ENCODE measurements around the gene G6PC2.
"Not testable (repeated sequence)": the region's sequence is repeated elsewhere in the genome, so short reads cannot be mapped to it uniquely, and the experiment has no call there.

Gene G6PC2, protein sequence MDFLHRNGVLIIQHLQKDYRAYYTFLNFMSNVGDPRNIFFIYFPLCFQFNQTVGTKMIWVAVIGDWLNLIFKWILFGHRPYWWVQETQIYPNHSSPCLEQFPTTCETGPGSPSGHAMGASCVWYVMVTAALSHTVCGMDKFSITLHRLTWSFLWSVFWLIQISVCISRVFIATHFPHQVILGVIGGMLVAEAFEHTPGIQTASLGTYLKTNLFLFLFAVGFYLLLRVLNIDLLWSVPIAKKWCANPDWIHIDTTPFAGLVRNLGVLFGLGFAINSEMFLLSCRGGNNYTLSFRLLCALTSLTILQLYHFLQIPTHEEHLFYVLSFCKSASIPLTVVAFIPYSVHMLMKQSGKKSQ

DNA sequence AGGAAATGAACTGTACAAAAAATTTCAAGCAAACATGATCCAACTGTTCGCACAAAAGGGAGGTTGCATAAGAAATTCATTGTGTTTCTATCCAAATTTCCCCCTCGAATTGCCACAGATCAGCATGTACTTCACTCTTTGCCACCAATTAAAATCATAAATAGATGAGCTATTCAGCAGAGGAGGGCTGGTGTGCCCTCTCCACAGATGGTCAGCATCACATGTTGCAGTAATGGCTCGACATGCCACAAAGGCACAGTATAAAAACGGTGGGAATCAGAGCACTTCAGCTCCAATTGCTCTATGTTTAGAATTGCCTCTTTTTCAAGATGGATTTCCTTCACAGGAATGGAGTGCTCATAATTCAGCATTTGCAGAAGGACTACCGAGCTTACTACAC is at the start of gene G6PC2:
G6PC2 (plus strand) TSS at position 289 of the 400 bp plus-strand sequence; CDS start at position 330, 41 bp downstream.
- no peak for DNase-seq (ENCODE audit: low spot score)

DNA sequence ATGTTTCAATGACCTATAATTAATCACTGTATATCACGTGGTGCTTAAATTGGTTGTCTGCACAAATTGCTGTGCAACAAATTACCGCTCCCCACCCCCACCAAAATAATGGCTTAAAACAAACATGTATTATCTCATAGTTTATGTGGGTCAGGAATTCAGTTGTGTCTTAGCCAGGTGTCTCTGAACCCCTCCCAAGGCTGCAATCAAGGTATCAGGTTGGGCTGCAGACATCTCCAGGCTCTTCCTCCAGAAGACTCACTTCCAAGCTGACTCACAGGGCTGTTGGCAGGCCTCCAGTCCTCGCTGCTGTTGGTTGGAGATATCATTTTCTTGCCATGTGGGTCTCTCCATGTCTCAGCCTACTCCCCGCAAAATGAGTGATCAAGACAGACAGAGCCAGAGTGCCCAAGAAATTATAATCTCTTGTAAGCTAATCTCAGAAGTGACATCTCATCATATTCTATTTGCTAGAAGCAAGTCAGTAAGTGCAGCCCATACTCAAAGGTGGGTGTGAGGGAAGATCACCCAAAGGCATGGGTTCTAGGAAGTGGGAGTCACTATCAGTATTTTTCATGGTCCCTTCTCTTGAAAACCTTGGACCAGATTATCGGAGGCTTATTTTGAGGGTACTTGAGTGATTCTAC is 49.3 kb upstream of the G6PC2 start:
- DNase-seq (ENCODE audit: low spot score): peak; percentile 47

DNA sequence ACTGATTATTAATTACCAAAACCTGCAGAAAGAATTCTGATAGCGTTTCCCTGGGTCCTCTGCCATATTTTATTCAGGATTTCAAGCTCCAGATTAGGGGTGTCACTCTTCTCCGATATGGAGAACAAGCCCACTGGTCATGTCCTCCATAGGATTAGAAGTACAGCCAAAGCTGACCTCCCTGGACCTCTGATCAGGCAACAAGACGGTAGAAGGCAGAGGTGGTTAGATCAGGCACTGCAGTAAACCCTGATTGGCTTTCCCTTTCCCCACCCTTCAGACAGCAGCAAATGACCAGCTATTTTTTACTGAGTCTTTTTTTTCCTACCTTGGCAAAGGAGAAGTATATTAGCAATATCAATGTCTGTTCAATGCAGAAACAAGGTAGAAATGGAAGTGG is 48.6 kb upstream of the G6PC2 start:
- DNase-seq (ENCODE audit: low spot score): no peak

DNA sequence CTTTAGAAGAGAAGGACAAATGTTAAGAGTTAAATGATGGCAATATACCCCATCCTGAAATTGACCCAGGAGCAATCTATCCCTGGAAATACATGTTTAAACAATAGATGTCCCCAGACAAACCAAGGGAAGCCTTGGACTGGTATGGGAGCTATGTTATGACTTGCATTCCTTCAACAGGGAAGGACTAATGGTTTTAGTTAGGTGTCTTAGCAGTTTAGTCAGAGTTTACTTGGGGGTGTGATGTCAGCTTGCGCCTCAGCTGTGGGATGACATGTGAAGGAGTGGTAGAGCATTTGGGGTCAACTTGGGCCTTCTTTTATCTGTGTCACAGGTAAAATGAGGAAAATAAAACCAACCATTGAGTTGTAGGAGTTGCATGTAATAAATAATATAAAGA is 47.6 kb upstream of the G6PC2 start:
- DNase-seq (ENCODE audit: low spot score): no peak

DNA sequence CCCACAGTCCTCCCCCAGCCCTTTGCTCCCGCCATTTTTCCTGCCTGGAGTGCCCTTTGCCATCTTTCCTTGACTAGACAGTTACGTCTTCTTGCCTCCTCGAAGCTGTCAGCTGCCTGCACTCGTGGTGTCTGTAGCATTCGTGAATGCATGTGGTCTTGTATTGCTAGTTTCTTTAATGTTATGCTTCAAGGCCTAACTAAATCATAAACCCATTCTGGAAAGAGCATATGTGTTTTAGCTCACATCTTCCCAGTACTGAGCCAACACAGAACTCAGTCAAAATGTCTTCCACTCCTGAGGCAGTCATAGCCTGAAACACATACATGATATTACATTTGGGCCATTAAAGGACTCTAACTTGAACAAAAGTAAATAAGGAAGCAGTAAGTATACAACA is 46.4 kb upstream of the G6PC2 start:
- DNase-seq (ENCODE audit: low spot score): no peak

DNA sequence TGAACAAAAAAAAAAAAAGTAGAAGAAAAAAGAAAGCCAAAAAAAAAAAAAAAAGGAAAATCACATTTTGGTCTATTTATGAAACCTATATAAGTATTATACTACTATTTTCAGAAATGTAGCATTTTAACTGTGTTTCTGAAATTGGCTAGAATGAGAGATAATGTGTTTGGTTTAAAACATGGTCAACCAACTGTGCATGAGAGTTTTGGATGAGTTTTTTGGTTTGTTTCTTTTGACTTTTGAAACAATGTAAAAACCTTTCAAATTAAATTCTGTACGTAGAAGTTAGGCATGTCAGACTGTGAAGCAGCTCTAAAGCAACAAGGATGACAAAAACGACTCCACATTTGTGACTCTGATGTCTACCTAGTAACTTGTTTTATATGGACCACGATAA is 45.5 kb upstream of the G6PC2 start:
- no peak for DNase-seq (ENCODE audit: low spot score)

DNA sequence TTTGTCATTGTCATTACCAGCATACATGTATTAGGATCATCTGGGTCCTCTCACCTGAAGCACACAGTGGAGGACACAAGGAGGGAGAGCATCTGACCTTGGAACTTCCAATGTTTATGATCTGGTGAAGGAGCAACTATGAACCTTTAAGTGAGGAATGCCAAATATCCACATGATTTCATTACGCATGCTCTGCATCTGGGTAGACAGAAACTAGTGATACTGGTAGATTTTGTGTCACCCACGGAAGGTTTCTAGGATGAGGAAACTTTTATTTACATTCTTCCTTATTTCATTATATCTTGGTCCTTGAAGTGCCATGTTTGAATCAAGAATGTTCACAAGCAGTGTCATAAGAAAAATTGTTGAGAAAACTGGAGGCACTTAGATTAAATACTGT is 42.9 kb upstream of the G6PC2 start:
- no peak for DNase-seq (ENCODE audit: low spot score)

DNA sequence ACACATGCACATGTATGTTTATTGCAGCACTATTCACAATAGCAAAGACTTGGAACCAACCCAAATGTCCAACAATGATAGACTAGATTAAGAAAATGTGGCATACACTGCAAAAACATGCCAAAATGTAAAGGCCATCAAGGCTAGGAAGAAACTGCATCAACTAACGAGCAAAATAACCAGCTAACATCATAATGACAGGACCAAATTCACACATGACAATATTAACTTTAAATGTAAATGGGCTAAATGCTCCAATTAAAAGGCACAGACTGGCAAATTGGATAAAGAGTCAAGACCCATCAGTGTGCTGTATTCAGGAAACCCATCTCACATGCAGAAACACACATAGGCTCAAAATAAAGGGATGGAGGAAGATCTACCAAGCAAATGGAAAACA is 33.9 kb upstream of the G6PC2 start:
- DNase-seq (ENCODE audit: low spot score): not testable (repeated sequence)

DNA sequence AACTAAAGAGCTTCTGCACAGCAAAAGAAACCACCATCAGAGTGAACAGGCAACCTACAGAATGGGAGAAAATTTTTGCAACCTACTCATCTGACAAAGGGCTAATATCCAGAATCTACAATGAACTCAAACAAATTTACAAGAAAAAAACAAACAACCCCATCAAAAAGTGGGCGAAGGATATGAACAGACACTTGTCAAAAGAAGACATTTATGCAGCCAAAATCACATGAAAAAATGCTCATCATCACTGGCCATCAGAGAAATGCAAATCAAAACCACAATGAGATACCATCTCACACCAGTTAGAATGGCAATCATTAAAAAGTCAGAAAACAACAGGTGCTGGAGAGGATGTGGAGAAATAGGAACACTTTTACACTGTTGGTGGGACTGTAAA is 30.7 kb upstream of the G6PC2 start:
- DNase-seq (ENCODE audit: low spot score): not testable (repeated sequence)

DNA sequence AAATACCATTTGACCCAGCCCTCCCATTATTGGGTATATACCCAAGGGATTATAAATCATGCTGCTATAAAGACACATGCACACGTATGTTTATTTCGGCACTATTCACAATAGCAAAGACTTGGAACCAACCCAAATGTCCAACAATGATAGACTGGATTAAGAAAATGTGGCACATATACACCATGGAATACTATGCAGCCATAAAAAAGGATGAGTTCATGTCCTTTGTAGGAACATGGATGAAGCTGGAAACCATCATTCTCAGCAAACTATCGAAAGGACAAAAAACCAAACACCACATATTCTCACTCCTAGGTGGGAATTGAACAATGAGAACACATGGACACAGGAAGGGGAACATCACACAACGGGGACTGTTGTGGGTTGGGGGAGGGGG is 30.3 kb upstream of the G6PC2 start:
- DNase-seq (ENCODE audit: low spot score): not testable (repeated sequence)

DNA sequence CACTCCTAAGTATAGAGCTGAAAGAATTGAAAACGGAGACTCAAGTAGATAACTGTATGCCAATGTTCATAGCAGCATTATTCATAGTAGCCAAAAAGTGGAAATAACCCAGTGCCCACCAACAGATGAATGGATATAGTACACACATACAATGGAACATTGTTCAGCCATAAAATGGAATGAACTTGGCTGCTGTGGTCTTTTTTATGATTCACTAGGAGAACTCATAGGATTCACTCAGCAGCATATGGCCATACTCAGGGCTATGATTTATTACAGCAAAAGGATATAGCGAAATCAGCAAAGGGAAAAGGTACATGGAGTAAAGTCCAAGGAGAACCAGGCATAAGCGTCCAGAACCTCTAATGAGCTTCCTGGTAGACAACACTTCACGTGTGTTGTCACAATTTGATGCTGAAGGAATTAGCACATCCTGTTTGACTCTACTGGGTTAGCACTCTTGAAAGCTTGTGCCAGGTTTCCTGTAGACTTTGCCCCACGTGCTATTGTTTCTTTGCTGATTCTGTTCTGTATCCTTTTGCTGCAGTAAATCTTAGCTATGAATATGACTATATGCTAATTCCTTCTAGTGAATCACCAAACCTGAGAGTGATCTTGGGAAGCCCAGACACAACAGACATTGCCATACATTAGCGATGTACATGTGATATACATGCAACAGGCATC is 26.6 kb upstream of the G6PC2 start:
- no peak for DNase-seq (ENCODE audit: low spot score)

DNA sequence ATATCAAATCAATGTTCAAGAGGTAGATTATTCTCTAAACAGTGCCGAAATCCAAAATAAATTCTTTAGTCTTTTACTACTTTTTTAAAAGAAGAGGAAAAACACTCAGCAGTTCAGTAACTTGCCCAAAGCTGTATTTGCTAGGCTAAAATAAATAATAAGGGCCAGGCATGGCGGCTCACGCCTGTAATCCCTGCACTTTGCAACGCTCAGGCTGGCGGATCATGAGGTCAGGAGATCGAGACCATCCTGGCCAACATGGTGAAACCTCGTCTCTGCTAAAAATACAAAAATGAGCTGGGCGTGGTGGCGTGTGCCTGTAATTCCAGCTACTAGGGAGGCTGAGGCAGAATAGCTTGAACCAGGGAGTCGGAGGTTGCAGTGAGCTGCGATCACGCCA is 18.9 kb upstream of the G6PC2 start:
- not testable (repeated sequence) for DNase-seq (ENCODE audit: low spot score)

DNA sequence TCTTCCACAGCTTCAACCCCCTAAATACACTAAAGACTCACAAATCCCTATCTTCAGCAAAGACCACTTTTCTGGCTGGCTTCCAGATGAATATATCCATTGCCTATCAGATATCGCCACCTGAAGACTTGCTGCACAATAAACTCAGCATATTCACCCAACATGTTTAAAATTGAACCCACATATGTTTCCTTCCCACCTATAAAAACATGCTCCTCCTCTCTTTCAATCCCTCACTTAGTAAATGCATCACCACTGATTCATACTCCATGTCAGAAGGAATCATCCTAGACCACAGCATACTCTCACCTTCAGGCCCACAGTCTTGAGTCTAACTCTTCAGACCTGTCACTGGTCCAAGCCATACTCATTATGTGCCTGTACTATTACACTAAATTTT is 16.1 kb upstream of the G6PC2 start:
- DNase-seq (ENCODE audit: low spot score): peak; percentile 5

DNA sequence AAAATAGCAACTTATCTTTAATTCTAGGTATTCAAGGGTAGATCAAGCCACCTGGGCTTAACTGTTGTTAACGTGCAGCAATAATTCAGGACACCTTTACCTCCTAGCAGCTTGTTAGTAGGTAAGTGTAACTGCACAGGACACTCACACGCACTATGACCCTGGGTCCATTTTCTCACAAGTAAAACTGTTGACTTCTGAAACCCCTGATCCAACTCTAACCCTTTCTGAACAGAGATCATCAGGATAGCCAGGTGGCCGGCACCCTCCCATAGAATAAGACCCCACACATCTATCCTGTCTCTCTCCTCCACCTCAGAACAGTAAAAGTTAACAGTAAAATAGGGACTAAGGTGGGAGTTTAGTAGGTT is 11.5 kb upstream of the G6PC2 start:
- DNase-seq (ENCODE audit: low spot score): no peak

DNA sequence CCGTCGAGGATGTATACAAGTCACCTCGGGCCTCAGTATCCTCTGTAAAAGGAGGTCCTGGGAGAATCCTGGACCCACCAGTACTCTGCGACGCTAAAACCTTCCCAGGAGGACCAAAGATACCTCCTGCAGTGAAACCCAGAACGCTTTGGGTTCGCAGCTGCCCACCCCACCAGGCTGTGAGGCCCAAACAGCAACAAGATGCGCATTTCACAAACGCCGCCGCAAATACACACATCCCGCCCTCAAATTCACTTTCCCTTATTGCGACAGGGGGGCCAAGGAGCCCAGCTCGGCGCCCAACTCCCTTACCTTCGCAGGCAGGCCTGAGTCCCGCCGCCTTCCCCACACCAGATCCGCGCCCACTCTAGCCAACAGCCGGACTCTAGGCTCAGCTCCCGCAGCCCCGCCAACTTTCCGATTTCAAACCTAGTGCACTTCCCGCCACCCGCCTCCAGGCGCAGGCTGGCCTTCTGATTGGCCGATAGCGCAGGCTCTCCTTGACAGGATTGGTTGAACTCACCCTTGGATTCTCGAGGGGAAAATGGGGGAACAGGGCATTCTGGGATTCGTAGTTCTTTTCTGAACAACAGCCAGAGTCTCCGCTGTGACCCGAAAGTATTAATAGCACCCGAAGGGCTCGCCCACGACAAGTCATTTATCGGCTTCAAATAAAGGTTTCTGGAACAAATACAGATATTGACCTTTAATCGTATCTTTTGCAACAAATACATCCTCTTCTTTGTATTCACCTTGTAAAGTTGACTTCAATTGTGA is 10.9 kb upstream of the G6PC2 start, which contains the start of gene SPC25:
SPC25 (minus strand) TSS at position 425 of the 777 bp plus-strand sequence. CDS start 911 bp downstream, outside the sequence.
- peak; percentile 99 for DNase-seq (ENCODE audit: low spot score)

DNA sequence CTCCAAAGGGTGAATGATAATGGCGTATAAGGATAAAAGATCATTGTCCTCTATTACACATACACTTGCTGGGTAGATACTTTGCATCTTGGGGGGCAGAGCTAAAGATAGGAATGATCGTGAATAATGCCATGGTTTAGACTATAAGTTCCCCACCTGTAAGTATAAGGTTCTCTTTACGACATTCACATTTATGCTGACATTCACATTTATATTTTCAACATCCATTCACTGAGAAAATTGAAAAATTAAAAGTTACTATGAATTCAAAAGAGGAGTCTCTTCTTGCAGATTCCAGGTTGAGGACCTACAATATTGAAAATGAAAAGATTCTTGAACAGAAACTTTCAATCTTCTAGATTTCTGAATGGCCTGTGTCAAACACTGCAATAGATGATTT is 8.8 kb upstream of the G6PC2 start:
- no peak for DNase-seq (ENCODE audit: low spot score)

DNA sequence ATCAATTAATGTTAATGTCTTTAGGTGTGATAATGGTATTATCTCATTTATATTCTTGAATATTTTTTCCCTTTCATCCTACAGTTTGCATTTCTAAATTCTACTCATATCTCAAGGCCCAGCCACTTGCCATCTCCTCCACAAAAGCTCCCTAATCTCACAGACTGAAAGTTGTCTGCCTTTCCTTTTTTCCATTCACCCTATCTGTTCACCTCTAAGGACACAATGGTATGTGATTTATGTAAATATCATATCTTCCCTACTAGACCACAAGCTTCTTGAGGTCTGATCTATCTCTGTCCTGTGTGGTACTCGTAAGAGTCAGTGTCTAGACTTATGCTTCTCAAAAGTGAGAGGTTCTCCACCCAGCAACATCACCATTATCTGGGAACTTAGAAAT is 7.0 kb upstream of the G6PC2 start:
- no peak for DNase-seq (ENCODE audit: low spot score)

DNA sequence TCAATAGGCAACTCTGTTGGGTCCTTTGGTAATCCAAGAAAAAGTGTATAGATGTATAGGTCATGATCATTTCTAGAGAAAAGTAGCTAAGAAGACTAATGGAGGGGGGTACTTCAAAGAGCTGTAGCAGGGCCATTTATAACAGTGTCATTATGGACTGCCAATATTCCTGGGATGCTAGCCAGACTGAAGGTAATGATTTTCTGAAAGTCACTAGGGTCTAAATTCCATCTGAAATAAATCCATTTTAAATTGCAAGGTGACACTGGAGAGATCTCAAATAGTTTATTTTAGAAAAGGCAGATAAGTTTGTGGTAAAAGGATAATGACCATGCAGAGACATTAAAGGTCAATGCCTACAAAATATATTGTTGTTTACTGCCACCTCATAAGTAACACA is 6.4 kb upstream of the G6PC2 start:
- no peak for DNase-seq (ENCODE audit: low spot score)

DNA sequence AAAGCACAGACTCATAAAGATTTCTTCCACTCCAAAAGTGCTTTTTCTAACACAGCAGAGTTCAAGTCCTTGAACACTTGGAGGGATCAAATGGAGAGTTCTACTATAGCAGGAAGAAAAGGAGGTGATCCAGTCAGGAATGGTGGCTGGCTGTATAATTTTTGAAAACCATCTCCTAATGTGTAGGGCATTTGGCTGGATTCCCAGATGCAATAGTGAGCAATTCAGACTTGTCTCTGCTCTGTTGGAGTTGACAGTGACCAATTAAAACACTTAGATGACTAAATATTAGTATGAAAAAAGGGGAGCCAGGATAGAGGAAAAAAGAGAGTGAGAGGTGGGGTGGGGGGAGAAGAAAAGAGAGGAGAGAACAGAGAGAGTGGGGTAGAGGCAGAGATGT is 5.3 kb upstream of the G6PC2 start:
- no peak for DNase-seq (ENCODE audit: low spot score)

DNA sequence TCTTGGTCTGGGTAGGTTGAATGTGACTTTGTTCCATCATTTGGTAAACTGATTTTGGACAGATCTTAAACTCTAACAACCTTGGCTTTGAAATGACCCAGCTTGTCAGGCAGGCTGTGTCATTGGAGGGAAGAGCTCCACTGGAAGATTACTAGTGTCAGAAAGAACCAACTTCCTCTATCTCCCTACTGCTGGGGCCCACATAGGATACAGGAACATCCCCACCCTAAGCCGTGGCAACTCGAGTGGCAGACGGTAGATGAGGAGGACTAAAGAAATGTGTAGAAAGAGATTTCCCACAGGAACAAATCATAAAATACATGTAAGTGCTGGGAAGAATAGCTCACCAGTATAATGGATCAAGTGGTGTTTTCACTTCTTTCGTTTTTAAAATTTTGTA is 4.3 kb upstream of the G6PC2 start:
- DNase-seq (ENCODE audit: low spot score): no peak

DNA sequence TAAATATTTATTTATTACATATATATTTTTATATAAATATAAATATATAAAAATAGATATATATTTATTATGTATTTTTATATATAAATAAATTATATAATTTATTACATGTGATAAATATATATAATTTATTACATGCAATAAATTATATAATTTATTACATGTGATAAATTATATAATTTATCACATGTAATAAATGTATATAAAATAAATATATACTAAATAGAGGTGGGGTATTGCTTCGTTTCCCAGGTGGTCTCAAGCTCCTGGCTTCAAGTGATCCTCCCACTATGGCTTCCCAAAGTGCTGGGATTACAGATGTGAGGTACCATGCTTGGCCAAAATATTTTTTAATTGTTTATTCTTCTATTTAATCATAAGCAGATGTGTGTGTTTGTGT is 3.6 kb upstream of the G6PC2 start:
- no peak for DNase-seq (ENCODE audit: low spot score)

DNA sequence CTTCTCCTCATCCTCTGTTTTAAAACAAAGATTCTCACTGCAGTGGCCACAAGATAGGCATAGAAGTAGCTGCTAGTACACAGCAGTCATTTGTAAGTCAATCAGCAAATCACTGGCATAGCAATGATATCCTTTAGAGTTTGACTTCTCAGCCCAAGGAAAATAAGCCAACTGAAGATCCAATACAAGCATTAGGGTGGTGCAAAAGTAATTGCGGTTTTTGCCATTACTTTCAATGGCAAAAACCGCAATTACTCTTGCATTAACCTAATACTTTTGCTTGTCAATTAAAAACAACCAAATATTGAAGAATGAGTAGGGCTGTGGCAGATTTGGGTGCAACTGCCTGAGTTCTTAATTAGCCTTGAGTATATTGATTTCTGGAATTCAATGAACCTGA is 2.8 kb downstream of the G6PC2 start:
- DNase-seq (ENCODE audit: low spot score): no peak

Measured in AG08395 (cell line).